GM18870 (cell line): Measurements from ENCODE around the gene ENTPD1.
"Not testable (repeated sequence)": the region's sequence is repeated elsewhere in the genome, so short reads cannot be mapped to it uniquely, and the experiment has no call there.

ENCODE experiments used
- ATAC-seq: cut with Tn5 transposase; IDR thresholded peaks from one replicate; pipeline ENCODE4 v1.9.1; 2021; ENCODE audit warnings: moderate library complexity; ENCODE audit not compliant: unreplicated experiment

Gene ENTPD1

GRCh38 chr10:95756041-95756761 is at the start of gene ENTPD1:
TSS of gene ENTPD1 (plus strand) at chr10:95756163. CDS start at chr10:95756240, 77 bp downstream.
- no peak for ATAC-seq

DNA sequence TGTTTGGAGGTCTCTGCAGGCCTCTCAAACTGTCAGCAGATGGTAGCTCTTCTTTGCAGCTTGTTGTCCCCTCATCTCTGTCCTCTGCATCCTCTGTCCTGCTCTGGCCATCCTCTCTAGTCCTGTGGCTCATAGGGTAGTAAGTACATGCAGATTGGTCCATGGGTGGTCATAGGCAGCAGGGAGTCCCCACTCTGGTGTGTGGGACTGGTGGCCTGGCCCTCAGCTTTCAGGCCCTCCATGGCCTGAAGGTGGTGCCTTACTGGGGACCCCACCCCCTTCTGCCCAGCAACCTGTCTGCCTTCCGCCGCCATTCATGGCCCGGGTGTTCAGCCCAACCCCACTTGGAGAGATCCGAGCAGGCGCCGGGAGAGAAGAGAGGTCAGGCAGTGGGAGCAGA is 49.4 kb upstream of the ENTPD1 start:
- no peak for ATAC-seq

GRCh38 chr10:95706990-95707389 is 49.0 kb upstream of the ENTPD1 start:
- no peak for ATAC-seq

- no peak for ATAC-seq
These were observed 44.5 kb upstream of the ENTPD1 start for GRCh38 chr10:95711492-95711891.

DNA sequence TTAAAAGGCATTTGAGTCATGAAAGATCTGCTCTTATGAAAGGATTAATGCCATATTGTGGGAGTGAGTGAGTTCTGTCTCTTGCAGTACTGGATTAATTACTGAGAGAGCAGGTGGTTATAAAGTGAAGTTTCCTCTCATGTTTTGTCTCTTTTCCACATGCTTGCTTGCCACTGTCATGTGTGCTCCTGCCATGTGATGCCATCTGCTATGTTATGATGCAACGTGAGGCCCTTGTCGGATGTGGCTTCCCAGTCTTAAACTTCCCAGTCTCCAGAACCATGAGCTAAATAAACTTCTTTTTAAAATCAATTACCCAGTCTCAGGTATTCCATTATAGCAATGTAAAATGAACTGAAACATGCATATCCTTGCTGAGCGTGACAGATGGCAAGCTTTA is 39.5 kb upstream of the ENTPD1 start:
- ATAC-seq, result no peak

DNA sequence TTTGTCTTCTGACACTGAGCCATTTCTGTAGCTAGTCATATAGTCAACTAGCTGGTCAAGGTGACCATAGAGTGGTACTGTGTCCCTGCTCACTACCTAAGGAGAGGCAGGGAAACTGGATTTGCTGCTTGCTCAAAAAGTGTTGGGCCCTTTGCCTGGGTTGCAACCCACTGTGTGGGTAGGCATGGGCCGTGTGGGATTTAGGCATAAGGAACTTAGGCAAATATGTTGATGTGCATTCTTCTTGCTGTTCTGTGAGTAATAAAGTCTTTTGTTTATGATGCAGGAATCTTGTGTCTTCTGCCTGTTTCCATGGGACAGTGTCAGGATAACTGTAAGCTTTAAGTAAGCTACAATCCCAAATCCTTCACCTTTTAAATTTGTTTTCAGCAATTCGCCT is 39.1 kb upstream of the ENTPD1 start:
- ATAC-seq, result no peak

DNA sequence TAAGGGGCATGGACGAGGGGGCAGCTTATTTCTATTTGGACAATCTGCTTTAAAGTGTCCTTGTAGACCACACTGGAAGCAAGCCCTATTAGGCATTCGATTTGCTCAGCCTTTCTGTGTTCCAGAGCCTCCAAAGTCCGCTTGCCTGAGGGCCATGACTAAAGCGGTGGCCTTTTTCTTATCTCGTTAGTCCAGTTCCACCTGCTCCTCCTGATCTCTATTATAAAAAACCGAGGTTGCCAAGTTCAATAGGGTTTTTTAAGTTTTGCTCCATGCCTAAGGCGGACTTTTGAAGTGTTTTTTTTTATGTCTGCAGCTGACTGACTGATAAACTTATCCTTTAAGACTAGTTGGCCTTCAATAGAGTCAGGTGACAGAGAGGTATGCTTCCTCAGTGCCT is 35.2 kb upstream of the ENTPD1 start:
- not testable (repeated sequence) for ATAC-seq

- not testable (repeated sequence) for ATAC-seq
These were observed 33.5 kb upstream of the ENTPD1 start for GRCh38 chr10:95722496-95722895.

- no peak for ATAC-seq
These were observed 27.4 kb upstream of the ENTPD1 start for GRCh38 chr10:95728526-95728925.

DNA sequence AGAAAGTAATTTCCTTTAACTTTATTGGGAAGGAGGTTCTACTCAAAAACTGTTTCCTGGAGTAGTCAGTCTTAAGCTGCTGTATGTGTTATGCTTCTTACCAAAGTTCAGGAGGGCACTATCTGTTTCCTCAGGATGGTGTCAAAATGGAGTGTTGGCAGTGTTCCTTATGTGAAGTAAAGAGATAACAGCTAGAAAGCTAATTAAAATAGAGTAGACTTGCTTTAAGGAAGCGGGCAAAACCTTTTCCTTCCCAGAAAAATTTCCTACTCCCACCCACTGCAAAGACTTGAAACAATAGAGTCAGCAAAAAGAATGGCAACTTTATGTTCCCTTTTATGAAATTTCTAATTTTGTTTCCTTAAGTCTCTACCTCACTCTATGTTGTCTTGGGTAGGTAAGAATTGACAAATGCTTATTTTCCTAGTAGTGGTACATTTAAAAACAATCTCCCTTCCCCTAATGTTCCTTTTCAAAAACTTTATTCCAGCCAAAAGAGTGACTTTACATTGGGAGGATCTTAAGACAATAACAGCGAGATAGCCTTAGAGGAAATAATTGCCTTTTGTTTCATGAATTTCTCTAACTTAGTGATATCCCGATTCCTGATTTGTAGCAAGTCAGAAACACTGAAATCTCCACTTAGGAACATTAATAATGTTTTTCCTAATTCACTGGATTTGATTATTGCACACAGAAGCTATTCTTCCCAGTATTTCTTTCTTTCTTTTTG is 26.5 kb upstream of the ENTPD1 start:
- no peak for ATAC-seq

- no peak for ATAC-seq
These were observed 25.7 kb upstream of the ENTPD1 start for GRCh38 chr10:95730233-95730632.

DNA sequence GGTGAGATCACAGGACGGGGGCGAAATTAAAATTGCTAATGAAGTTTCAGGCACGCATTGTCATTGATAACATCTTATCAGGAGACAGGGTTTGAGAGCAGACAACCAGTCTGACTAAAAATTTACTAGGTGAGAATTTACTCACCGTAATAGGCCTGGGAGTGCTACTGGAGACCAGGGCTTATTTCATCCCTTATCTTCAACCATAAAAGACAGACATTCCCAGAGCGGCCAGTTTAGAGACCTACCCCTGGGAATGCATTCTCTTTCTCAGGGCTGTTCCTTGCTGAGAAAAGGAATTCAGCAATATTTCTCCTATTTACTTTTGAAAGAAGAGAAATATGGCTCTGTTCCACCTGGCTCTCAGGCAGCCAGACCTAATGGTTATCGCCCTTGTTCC is 23.1 kb upstream of the ENTPD1 start:
- not testable (repeated sequence) for ATAC-seq

DNA sequence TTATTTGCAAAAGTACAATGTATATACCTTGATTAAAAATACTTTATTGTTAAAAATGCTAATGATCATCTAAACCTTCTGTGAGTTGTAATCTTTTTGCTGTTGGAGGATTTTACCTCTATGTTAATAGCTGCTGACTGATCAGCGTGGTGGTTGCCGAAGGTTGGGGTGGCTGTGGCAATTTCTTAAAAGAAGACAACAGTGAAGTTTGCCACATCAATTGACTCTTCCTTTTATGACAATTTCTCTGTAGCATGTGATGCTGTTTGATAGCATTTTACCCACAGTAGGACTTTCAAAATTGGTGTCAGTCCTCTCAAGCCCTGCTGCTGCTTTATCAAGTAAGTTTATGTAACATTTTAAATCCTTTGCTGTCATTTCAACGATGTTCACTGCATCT is 16.9 kb upstream of the ENTPD1 start:
- ATAC-seq, result no peak

- peak; percentile 63 for ATAC-seq
These were observed 14.0 kb upstream of the ENTPD1 start for GRCh38 chr10:95741807-95742467.

DNA sequence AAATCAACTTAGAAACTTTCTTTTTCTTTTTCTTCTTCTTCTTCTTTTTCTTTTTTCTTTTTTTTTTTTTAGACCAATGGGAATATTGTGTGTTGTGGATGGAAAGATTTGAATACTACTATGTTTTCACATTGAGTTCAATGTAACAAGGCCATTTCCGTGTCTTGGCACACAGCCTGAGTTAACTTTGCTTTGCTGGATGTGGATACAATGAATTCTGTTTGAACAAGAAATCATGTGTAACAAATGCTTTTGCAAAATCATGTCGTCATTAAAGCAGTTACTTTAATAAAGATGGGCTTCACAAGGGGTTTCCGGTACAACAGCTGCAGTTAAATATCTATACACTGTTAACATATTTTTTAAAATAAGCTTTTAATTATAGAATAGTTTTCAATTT is 13.5 kb upstream of the ENTPD1 start:
- ATAC-seq, result peak; percentile 23

DNA sequence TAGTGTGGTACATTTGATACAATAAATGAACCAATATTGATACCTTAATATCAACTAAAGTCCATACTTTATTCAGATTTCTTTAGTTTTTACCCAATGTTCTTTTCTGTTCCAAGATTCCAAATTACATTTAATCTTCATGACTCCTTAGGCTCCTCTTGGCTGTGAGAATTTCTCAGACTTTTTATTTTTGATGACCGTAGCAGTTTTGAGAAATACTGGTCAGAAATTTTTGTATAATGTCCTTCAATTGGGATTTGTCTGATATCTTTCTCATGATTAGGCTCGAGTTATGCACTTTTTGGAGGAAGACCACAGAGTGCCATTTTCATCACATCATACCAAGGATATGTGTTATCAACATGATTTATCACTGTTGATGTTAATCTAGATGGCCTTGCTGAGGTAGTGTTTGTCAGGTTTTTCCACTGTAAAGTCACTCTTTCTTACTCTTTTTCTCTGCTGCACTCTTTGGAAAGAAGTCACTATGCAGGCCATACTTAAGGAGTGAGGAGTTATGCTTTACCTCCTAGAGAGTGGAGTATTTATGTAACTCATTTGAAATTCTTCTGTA is 12.9 kb upstream of the ENTPD1 start:
- no peak for ATAC-seq

GRCh38 chr10:95745501-95745900 is 10.5 kb upstream of the ENTPD1 start:
- ATAC-seq, result no peak

GRCh38 chr10:95748349-95748748 is 7.6 kb upstream of the ENTPD1 start:
- ATAC-seq, result no peak

GRCh38 chr10:95755511-95756004 is 405 bp upstream of the ENTPD1 start:
- no peak for ATAC-seq

DNA sequence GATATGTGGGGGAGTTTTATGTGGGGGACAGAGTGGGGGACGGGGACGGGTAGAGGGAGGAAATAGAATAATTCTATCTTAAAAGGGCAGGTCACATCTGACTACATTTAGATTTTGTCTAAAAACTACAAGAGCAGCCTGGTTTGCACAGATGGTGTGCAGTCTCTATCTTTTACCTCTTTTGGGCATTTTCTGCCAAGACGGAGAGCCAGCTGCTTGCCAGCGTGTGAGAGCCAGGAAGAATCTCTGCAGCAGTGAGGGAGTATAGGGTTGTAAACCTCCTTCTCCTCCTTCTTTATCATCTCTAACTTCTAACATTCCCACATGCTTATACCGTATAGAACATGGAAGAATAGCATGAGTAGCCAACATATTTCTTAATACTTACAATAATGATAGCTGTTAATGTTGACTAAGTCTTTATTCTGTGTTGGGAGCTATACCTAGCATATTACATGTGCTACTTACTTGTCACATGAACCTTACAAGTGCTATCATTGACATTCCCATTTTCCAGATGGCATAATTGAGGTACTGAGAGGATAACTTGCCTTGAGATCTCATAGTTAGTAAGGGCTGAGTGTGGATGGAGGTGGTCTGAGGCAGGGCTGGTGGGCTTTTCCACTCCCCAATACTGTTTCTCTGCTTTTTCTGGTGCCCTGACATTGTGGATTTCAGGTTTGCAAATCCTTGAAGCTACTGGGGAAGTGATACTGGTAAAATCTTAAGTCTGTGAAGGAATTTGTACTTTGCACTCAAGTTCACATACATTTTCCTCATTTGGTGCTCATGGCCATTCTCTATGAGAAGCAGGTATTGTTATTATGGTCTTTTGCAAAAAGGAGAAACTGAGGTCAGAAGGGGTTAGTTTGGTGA is 1.1 kb downstream of the ENTPD1 start:
- no peak for ATAC-seq
